Measurements from ENCODE around the gene GRAMD4. TPM values are rescaled to one million over a fixed set of nuclear protein-coding genes. Genes with fewer than 3 reads are reported as not detected.

The GRAMD4 gene
- total RNA-seq, 4 donors from 2014 or later: 5.6 to 37.0 (median 15.2) TPM

DNA sequence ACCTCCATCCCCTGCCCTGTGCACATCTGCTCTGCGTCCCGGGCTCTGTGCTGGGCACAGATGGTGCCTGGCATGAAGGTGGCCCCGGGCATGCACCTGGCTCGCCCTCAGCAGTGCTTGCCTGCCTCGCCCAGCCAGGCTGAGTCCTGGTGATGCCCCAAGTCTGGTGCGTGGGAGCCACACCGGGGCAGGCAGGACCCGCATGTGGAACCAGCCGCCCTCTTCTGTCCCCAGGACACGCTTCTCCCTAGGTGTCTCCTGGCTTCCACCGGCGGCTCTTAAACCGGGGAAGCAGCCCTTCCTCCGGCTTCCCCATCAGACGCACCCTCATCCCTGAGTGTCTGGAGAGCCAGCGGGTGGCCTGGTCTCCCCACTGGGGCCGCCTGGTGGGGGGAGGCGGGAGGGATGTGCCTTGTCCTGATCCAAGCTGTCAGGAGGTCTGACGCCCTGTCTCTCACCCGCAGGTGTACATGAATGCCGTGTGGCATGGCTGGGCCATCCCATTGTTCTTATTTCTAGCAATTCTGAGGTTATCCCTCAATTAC is 45.0 kb downstream of the GRAMD4 start:
- no peak for DNase-seq
- no peaks in the 10 kb centered on the region for H3K9me3 ChIP-seq
- no peaks in the 10 kb centered on the region for H3K4me1 ChIP-seq
- H3K27me3 ChIP-seq: no peaks in the 10 kb centered on the region
- H3K27ac ChIP-seq: no peak overlapping the region
- no peaks in the 10 kb centered on the region for H3K36me3 ChIP-seq
- TF ChIP-seq, protein P1, sequence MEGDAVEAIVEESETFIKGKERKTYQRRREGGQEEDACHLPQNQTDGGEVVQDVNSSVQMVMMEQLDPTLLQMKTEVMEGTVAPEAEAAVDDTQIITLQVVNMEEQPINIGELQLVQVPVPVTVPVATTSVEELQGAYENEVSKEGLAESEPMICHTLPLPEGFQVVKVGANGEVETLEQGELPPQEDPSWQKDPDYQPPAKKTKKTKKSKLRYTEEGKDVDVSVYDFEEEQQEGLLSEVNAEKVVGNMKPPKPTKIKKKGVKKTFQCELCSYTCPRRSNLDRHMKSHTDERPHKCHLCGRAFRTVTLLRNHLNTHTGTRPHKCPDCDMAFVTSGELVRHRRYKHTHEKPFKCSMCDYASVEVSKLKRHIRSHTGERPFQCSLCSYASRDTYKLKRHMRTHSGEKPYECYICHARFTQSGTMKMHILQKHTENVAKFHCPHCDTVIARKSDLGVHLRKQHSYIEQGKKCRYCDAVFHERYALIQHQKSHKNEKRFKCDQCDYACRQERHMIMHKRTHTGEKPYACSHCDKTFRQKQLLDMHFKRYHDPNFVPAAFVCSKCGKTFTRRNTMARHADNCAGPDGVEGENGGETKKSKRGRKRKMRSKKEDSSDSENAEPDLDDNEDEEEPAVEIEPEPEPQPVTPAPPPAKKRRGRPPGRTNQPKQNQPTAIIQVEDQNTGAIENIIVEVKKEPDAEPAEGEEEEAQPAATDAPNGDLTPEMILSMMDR (IDR thresholded peaks at IDR 0.05): no peak
- TF ChIP-seq POLR2A (IDR thresholded peaks at IDR 0.05): no peak
- intact Hi-C loops (cut with DNase I; ENCODE audit: low total_unique reads): no loop called here
- no peak overlapping the region for H3K4me3 ChIP-seq

DNA sequence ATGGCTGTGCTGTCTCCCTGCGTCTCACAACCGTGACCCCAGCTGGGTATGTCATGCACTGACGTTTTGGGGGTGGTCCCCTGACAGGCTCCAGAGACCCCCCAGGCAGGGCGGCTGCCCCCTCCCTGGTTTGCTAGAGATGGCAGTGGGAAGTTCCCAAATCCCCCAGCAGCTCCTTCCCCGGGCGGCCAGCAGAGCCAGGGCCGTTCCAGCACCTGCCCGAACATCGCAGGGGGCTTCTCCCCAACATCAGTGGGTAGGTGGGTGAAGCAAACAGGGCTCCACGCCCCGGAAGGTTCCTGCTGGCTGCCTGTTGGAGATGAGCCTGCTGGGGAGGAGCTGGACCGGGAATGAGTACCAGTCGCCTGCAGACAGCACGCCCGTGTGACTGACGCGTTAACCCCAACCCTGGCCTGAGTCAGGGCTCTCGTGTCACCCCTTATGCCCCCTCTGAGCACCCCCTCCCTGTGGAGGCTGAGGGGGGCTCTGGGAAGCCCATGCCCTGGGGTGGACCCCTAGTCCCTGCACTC is 45.6 kb downstream of the GRAMD4 start:
- Histone ChIP-seq H3K9me3 (no peaks in the 10 kb centered on the region), H3K27me3 (no peaks in the 10 kb centered on the region), H3K4me3 (no peak overlapping the region), H3K27ac (no peak overlapping the region), H3K4me1 (no peaks in the 10 kb centered on the region), H3K36me3 (no peaks in the 10 kb centered on the region)
- no peak for TF ChIP-seq POLR2A (IDR thresholded peaks at IDR 0.05)
- TF ChIP-seq, protein P1 (IDR thresholded peaks at IDR 0.05): no peak
- intact Hi-C loops (cut with DNase I; ENCODE audit: low total_unique reads): no loop called here
- DNase-seq: no peak

DNA sequence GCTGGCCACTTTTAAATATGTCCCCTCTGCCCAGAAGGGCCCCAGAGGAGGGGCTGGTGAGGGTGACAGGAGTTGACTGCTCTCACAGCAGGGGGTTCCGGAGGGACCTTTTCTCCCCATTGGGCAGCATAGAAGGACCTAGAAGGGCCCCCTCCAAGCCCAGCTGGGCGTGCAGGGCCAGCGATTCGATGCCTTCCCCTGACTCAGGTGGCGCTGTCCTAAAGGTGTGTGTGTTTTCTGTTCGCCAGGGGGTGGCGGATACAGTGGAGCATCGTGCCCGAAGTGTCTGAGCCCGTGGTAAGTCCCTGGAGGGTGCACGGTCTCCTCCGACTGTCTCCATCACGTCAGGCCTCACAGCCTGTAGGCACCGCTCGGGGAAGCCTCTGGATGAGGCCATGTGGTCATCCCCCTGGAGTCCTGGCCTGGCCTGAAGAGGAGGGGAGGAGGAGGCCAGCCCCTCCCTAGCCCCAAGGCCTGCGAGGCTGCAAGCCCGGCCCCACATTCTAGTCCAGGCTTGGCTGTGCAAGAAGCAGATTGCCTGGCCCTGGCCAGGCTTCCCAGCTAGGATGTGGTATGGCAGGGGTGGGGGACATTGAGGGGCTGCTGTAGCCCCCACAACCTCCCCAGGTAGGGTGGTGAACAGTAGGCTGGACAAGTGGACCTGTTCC is 46.5 kb downstream of the GRAMD4 start:
- H3K27me3 ChIP-seq: no peaks in the 10 kb centered on the region
- H3K36me3 ChIP-seq: no peaks in the 10 kb centered on the region
- no peak overlapping the region for H3K27ac ChIP-seq
- H3K4me1 ChIP-seq: no peaks in the 10 kb centered on the region
- no peak overlapping the region for H3K4me3 ChIP-seq
- intact Hi-C loops (cut with DNase I; ENCODE audit: low total_unique reads): no loop called here
- H3K9me3 ChIP-seq: no peaks in the 10 kb centered on the region
- DNase-seq: no peak
- TF ChIP-seq, protein P1 (IDR thresholded peaks at IDR 0.05): no peak
- no peak for TF ChIP-seq POLR2A (IDR thresholded peaks at IDR 0.05)

DNA sequence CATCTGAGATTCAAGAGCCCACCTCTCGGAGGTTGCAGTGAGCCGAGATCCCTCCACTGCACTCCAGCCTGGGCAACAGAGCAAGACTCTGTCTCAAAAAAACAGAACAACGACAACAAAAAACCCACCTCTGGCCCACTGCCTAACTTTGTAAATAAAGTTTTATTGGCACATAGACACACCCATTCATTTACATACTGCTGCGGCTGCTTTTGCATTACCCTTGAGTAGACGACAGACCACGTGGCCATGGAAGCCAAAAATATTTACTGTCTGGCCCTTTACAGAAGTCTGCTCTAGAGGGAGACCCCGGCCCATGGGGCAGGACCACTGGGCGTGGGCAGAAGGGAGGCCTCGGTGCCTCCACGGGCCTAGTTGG is 47.0 kb downstream of the GRAMD4 start:
- Histone ChIP-seq H3K36me3 (no peaks in the 10 kb centered on the region), H3K27ac (no peak overlapping the region), H3K27me3 (no peaks in the 10 kb centered on the region), H3K4me1 (no peaks in the 10 kb centered on the region), H3K4me3 (no peak overlapping the region), H3K9me3 (no peaks in the 10 kb centered on the region)
- no peak for TF ChIP-seq POLR2A (IDR thresholded peaks at IDR 0.05)
- TF ChIP-seq, protein P1 (IDR thresholded peaks at IDR 0.05): no peak
- intact Hi-C loops (cut with DNase I; ENCODE audit: low total_unique reads): no loop called here
- no peak for DNase-seq

DNA sequence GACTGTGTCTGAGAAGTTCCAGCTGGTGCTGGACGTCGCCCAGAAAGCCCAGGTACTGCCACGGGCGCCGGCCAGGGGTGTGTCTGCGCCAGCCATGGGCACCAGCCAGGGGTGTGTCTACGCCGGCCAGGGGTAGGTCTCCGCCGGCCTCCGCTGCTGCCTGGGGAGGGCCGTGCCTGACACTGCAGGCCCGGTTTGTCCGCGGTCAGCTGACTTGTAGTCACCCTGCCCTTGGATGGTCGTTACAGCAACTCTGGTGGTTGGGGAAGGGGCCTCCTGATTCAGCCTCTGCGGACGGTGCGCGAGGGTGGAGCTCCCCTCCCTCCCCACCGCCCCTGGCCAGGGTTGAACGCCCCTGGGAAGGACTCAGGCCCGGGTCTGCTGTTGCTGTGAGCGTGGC is 47.9 kb downstream of the GRAMD4 start:
- H3K4me1 ChIP-seq: no peaks in the 10 kb centered on the region
- no peak overlapping the region for H3K27ac ChIP-seq
- DNase-seq: no peak
- no peaks in the 10 kb centered on the region for H3K27me3 ChIP-seq
- intact Hi-C loops (cut with DNase I; ENCODE audit: low total_unique reads): no loop called here
- no peaks in the 10 kb centered on the region for H3K9me3 ChIP-seq
- TF ChIP-seq, protein P1 (IDR thresholded peaks at IDR 0.05): no peak
- TF ChIP-seq POLR2A (IDR thresholded peaks at IDR 0.05): no peak
- no peaks in the 10 kb centered on the region for H3K36me3 ChIP-seq
- H3K4me3 ChIP-seq: no peak overlapping the region

All from uterus (tissue), 4 donors.